ENCODE measurements around the gene SHANK1.

The SHANK1 gene

GRCh38 chr19:50664204-50664603 is 55.4 kb downstream of the SHANK1 start:
- no peak for TF ChIP-seq POLR2AphosphoS5 (IDR thresholded peaks at IDR 0.05; ENCODE audit: low read depth, low read length)
- no peak for TF ChIP-seq TAF1 (IDR thresholded peaks at IDR 0.05; ENCODE audit: borderline replicate concordance, insufficient read depth, low read length)

DNA sequence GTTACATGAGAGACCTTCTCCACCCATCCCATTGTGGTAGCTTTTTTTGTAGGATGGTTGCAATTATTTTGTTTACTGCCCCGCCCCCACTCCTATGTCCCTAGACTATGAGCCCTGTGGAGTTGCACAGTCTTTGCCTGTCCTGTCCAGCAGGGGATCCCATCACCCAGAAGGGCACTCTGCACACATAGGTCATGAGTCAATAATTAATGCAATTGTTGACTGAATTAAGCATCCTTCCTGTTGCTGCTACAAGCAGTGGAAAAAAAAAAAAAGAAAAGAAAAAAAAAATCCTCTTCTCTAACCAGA is 56.2 kb downstream of the SHANK1 start:
- TF ChIP-seq TAF1 (IDR thresholded peaks at IDR 0.05; ENCODE audit: borderline replicate concordance, insufficient read depth, low read length) (no peak), REST (IDR thresholded peaks at IDR 0.05; ENCODE audit: insufficient read depth in 1 of 2, low read depth in 2 of 2, low read length in 2 of 2) (no peak), FOXP2 (optimal IDR thresholded peaks at IDR 0.05; ENCODE audit: borderline replicate concordance, extremely low read depth, extremely low read length, insufficient read depth) (no peak), POLR2AphosphoS5 (IDR thresholded peaks at IDR 0.05; ENCODE audit: low read depth, low read length) (no peak), SIN3A (IDR thresholded peaks at IDR 0.05; ENCODE audit: borderline replicate concordance, insufficient read depth, low read length) (no peak)

- TF ChIP-seq POLR2AphosphoS5 (IDR thresholded peaks at IDR 0.05; ENCODE audit: low read depth, low read length) (no peak), REST (IDR thresholded peaks at IDR 0.05; ENCODE audit: insufficient read depth in 1 of 2, low read depth in 2 of 2, low read length in 2 of 2) (no peak), TAF1 (IDR thresholded peaks at IDR 0.05; ENCODE audit: borderline replicate concordance, insufficient read depth, low read length) (no peak), SIN3A (IDR thresholded peaks at IDR 0.05; ENCODE audit: borderline replicate concordance, insufficient read depth, low read length) (no peak)
Observed at GRCh38 chr19:50662651-50663481, 56.7 kb downstream of the SHANK1 start.

DNA sequence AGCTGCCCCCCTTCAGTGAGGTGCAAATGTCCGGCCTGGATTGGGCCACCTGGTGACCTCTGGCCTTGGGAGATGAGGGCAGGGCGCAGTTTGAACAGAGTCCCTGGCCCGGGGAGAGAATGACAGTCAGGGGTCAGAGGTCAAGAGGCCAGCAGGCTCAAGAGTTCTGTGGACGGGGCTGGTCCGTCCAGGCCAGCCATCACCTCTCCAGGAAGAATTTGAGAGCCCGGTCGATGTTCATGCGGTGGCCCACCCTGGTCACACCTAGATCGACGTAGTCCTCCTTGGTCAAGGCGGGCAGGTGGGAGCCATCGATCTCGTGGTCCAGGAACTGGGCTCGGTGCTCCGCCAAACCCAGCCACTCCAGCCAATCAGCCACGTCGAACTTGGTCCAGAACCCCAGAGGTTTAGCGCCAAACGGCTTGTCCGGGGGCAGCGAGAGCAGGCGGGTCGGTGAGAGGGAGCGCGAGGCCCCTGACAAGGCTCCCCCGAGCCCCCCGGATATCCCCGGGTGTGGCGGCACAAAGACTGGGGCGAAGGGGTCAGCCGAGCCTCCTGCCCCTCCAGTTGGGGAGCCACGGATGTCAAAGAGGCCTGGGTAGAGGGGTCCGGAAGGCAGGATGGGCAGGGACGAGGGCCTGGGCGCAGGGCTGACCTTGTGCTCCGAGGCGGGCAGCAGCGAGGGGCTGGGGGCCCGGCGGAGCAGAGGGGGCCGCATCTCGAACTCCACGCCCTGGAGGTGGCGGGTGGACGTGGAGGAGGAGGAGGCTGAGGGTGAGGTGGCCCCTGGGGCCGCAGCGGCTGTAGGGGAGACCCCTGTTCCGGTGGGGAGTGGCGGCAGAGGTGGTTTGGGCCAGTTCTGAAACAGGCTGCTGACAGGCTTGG is 57.6 kb downstream of the SHANK1 start:
- TF ChIP-seq TAF1 (IDR thresholded peaks at IDR 0.05; ENCODE audit: borderline replicate concordance, insufficient read depth, low read length) (no peak), FOXP2 (optimal IDR thresholded peaks at IDR 0.05; ENCODE audit: borderline replicate concordance, extremely low read depth, extremely low read length, insufficient read depth) (no peak), SIN3A (IDR thresholded peaks at IDR 0.05; ENCODE audit: borderline replicate concordance, insufficient read depth, low read length) (no peak), POLR2AphosphoS5 (IDR thresholded peaks at IDR 0.05; ENCODE audit: low read depth, low read length) (no peak), REST (IDR thresholded peaks at IDR 0.05; ENCODE audit: insufficient read depth in 1 of 2, low read depth in 2 of 2, low read length in 2 of 2) (no peak)

DNA sequence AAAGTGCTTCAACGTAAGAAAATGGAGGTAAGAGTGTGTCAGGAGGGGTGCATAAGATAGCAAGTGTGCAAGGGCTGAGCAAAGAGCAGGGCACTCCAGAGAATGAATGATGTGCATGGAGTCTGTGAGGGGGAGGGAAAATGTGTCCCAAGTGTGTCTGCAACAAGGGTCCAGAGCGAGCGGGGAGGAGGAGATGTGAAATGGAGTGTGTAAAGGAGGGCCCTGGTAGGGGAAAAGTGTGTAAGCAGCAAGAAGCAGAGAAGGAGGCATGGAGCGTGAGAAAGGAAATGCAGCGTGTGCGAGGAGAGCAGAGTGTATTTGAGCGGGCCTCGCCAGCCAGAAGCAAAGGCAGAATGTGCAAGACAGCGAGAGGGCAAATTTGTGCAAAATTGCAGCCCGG is 58.6 kb downstream of the SHANK1 start:
- TF ChIP-seq REST (IDR thresholded peaks at IDR 0.05; ENCODE audit: insufficient read depth in 1 of 2, low read depth in 2 of 2, low read length in 2 of 2) (no peak), SIN3A (IDR thresholded peaks at IDR 0.05; ENCODE audit: borderline replicate concordance, insufficient read depth, low read length) (no peak), TAF1 (IDR thresholded peaks at IDR 0.05; ENCODE audit: borderline replicate concordance, insufficient read depth, low read length) (no peak)

Data from PFSK-1 (cell line).